ENCODE measurements around the gene SULT1C2.

DNA sequence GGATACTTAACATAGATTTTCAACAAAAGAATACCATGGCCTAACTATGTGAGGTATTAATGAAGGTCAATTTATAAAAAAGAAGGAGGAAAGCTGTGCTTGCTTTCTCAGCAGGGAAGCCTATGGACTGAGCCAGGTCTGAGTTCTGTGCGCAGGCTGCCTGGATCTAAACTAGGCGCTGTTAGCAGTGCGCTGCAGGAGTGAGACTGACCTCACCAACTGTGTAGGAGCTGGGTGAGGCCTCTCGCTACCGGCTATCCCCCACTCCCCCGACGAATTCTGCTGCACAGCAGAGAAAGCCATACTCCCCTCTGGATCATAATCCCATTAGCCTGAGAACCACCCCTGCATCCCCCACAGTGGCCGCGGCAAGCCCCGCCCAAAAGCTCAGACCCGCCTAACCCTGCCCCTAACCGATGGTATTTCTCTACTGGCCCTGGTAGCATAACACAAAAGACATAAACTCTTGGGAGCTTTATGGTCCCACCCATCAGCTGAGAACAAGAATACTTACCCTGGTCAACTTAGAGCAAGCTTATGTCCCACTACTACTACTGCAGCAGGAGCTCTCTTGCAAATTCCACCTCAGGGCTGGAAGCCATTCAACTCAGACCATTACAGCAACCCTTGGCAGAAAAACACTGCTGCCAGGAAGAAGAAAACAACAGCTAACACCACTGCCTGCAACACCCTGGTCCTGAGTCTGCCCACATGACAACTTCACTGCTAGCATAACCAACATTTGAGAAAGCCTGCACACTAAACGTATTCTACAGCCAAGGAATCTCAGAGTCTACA lies 28.0 kb downstream of the SULT1C2 start:
- TF ChIP-seq TEAD4 (IDR thresholded peaks at IDR 0.05) (no peak), TAF1 (IDR thresholded peaks at IDR 0.05; ENCODE audit: low read depth) (no peak), TCF12 (IDR thresholded peaks at IDR 0.05; ENCODE audit: low read depth) (no peak), RAD21 (IDR thresholded peaks at IDR 0.05; ENCODE audit: low read depth) (no peak), YY1 (IDR thresholded peaks at IDR 0.05; ENCODE audit: low read depth) (no peak), EP300 (IDR thresholded peaks at IDR 0.05; ENCODE audit: borderline replicate concordance) (no peak)
- TF ChIP-seq, protein P1, sequence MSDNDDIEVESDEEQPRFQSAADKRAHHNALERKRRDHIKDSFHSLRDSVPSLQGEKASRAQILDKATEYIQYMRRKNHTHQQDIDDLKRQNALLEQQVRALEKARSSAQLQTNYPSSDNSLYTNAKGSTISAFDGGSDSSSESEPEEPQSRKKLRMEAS (IDR thresholded peaks at IDR 0.05): no peak
